IPS-15b (cell line): ENCODE measurements around the gene PPP1R3G.

Source experiments
- H3K27me3 ChIP-seq: one replicate; pipeline ENCODE4 v1.6.1; 2013; ENCODE audit warnings: low read length; ENCODE audit not compliant: control insufficient read depth, insufficient read depth
- H3K36me3 ChIP-seq: one replicate; pipeline ENCODE4 v1.6.1; 2013; ENCODE audit warnings: low read length; ENCODE audit not compliant: control insufficient read depth, insufficient read depth
- H3K4me1 ChIP-seq: one replicate; pipeline ENCODE4 v1.6.1; 2013; ENCODE audit warnings: mild to moderate bottlenecking, low read length; ENCODE audit not compliant: control insufficient read depth, insufficient read depth
- H3K4me3 ChIP-seq: one replicate; pipeline ENCODE4 v1.5.1; 2013; ENCODE audit warnings: low read depth, low read length
- H3K9ac ChIP-seq: one replicate; pipeline ENCODE4 v1.6.1; 2013; ENCODE audit warnings: low read depth, mild to moderate bottlenecking, low read length
- H3K9me3 ChIP-seq: one replicate; pipeline ENCODE4 v1.6.1; 2013; ENCODE audit warnings: mild to moderate bottlenecking, low read length; ENCODE audit not compliant: control insufficient read depth, insufficient read depth

PPP1R3G gene

DNA sequence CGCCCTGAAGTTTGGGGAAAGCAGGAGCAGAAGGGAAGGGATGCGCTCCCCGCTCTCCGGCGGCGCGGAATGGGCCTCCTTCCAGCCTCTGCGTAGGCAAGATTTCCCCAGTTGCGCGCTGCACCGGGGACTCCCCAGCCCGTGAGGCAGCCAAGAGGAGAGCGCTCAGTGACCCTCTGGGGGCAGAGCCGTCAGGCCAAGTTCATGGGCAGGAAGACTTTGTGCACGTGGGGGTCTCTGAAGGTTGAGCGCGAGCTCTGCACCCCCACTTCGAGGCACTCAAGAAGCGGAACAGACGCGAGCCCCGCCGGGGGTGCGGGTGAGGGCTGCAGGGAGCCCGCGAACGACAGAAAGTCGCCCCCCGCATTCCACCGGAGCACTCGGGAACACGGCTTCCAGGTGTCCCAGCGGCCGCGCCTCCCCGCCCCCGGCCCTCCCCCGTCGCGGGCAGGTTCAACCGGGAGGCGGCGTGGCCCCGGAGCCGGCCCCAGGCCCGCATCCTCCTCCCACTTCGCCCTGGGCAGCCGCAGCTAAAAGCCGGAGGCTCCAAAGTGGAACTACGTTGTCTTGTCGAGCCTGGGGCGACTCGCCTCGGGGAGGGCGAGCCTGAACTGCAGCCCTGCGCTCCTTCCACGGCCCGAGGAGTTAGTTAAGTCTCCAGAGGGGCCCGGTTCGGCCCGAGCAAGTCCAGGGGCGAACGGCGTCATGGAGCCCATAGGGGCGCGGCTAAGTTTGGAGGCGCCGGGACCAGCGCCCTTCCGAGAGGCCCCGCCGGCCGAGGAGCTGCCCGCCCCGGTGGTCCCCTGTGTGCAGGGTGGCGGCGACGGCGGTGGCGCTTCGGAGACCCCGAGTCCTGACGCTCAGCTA, at the start of gene PPP1R3G:
Gene PPP1R3G, plus strand, starts transcription at position 561 of the 867 bp plus-strand sequence. Its CDS starts 145 bp downstream, at position 706.
- peaks cover 53% of the 10 kb centered on the region for H3K27me3 ChIP-seq
- no peak within 1 kb of the TSS for H3K9ac ChIP-seq
- no peaks in the 10 kb centered on the region for H3K4me1 ChIP-seq

DNA sequence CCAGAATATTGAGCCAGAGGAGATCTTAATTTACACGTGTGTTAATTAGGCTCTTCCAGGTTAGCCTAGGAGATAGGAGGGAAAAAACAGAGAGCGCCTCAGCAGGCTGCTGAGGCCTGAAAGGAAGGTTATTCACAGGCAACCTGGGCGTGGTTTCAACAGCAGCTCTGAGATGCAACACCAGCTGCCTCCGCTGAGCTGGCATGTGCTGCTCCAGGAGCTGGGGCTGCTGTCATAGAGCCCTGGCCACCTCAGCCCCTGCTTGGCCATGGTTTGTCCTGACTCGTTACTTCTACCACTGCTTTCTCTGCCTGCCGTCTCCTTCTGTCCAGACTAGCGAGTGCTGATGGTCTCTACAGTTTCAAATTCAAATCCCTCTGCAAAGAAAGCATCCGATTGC, 48.9 kb upstream of the PPP1R3G start:
- Histone ChIP-seq H3K36me3 (no peaks in the 10 kb centered on the region), H3K9ac (no peak overlapping the region), H3K4me1 (peaks cover 14% of the 10 kb centered on the region), H3K27me3 (peaks cover 10% of the 10 kb centered on the region), H3K4me3 (no peak overlapping the region), H3K9me3 (no peaks in the 10 kb centered on the region)

More for the DNA sequence above, at the start of gene PPP1R3G:
- Histone ChIP-seq H3K36me3 (no peaks in the 10 kb centered on the region), H3K4me3 (peak within 1 kb of the TSS; percentile 52), H3K9me3 (no peaks in the 10 kb centered on the region)

DNA sequence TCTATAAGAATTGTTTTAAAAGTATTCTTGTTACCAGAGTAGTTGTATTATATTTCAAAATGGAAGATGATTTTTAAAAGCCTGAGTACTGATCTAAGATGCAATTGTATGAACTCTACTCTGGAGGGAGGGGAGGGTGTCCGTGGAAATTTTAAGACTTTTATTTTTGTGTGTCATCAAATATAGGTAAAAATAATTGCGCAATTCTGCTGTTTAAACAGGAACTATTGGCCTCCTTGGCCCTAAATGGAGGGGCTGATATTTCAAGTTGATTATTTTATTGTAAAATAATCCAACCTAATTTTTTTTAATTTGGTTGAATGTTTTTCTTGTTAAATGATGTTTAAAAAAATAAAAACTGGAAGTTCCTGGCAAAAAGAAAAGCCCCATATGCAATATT, 43.2 kb upstream of the PPP1R3G start:
- Histone ChIP-seq H3K9me3 (no peaks in the 10 kb centered on the region), H3K36me3 (no peaks in the 10 kb centered on the region), H3K4me1 (no peaks in the 10 kb centered on the region), H3K9ac (no peak overlapping the region), H3K4me3 (no peak overlapping the region), H3K27me3 (no peaks in the 10 kb centered on the region)

DNA sequence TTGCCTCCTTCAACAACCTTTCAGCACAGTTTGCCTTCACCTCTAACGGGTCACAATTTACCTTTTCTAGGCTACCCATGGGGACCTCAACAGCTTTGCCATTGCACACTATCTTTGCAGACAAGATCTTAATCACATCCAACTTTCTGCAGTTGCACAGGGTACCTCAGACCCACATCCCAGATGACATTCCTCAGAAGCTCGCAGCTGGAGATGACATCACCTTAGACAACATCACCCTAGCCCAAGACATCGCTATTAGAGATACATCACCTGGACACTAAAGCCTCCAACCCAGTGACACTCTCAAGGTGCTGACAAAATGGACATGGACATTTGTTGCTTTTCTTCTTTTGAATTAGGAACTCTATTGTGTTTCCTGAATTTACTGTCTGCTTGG, 42.7 kb upstream of the PPP1R3G start:
- Histone ChIP-seq H3K9ac (no peak overlapping the region), H3K36me3 (no peaks in the 10 kb centered on the region), H3K4me3 (no peak overlapping the region), H3K4me1 (no peaks in the 10 kb centered on the region), H3K9me3 (no peaks in the 10 kb centered on the region), H3K27me3 (no peaks in the 10 kb centered on the region)

DNA sequence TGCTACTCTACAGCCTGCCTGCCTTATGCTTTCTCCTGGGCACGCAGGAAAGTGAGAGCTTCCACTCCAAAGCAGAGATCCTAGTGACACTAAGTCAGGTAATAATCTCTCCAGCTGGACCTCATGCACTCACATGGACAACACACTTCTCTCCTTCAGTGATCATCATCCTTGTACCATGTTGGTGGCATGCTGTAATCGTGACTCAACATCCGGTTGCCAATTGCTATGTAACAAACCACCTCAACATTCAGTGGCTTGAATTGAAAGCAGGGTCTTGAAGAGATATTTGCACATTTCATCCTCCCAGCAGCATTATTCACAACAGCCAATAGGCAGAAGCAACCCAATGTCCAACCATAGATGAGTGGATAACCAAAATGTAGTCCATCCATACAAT, 40.3 kb upstream of the PPP1R3G start:
- Histone ChIP-seq H3K9me3 (no peaks in the 10 kb centered on the region), H3K27me3 (no peaks in the 10 kb centered on the region), H3K4me1 (no peaks in the 10 kb centered on the region), H3K4me3 (no peak overlapping the region), H3K9ac (no peak overlapping the region), H3K36me3 (no peaks in the 10 kb centered on the region)

DNA sequence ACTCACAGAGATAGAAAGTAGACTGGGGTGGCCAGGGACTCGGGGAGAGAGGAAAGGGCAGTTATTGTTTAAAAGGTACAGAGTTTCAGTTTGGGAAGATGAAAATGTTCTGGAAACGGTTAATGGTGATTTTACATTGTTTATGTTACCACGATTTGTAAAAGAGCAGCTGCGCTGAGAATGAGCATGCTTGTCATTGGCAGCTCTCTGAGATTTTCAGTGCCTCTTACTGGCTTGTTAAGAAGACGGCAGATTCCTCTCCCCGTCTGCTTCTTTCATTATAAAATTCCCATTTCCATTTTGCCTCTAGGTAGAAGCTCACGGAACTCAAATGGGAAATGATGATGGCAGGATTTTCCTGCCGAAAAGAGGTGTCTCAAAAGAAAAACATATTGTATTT, 39.7 kb upstream of the PPP1R3G start:
- H3K27me3 ChIP-seq = no peaks in the 10 kb centered on the region
- H3K36me3 ChIP-seq = no peaks in the 10 kb centered on the region
- H3K9ac ChIP-seq = no peak overlapping the region
- no peaks in the 10 kb centered on the region for H3K9me3 ChIP-seq
- no peaks in the 10 kb centered on the region for H3K4me1 ChIP-seq
- no peak overlapping the region for H3K4me3 ChIP-seq

DNA sequence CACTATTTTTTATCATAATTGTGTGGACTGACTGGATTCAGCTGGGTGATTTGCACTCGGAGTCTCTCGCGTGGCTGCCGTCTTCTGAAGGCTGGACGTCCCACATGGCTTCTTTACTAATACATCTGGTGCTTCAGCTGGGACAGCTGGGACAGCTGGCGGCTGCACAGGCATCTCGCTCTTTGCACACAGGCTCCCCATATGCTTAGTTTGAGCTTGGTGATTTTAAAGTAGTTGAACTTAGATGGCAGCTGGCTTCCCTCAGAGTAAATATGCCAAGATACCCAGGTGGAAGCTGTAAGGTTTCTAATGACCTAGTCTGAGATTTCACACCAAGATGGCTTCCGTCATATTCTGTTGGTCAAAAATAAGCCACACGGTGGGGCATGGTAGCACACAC, 38.7 kb upstream of the PPP1R3G start:
- Histone ChIP-seq H3K4me3 (no peak overlapping the region), H3K9me3 (no peaks in the 10 kb centered on the region), H3K36me3 (no peaks in the 10 kb centered on the region), H3K27me3 (no peaks in the 10 kb centered on the region), H3K9ac (no peak overlapping the region), H3K4me1 (no peaks in the 10 kb centered on the region)

DNA sequence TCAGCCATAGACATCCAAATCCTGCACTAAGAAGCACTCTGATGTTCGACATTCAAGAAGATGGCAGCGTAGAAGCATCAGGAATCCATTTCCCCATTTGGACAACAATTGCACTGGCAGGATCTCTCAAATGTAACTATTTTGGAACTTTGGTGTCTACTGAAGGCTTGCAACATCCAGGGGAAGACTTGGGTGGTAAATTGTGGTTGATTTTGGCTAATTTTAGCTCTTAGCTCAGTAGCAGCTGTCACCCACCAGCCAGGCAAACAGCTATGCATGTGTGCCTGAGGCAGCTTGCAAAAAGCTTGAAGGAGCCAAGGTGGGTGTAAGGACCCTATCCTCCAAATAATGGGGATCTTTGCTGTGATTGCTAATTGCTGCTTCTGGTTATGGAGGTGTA, 35.1 kb upstream of the PPP1R3G start:
- Histone ChIP-seq H3K36me3 (no peaks in the 10 kb centered on the region), H3K9ac (no peak overlapping the region), H3K9me3 (no peaks in the 10 kb centered on the region), H3K4me3 (no peak overlapping the region), H3K27me3 (no peaks in the 10 kb centered on the region), H3K4me1 (no peaks in the 10 kb centered on the region)

DNA sequence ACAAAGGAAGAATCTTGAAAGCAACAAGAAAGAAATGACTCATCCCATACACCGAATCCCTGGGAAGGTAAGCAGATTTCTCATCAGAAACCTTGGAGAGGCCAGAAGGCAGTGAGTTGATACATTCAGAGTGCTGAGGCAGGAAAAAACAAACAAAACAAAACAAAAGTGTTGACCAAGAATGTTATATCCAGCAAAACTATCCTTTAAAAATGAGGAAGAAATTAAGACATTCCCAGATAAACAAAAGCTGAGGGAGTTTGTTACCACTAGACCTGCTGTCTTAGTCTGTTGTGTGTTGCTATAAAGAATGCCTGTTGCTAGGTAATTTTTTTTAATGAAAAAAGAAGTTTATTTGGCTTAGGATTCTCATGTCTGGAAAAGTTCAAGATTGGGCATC, 33.7 kb upstream of the PPP1R3G start:
- Histone ChIP-seq H3K9me3 (no peaks in the 10 kb centered on the region), H3K27me3 (no peaks in the 10 kb centered on the region), H3K4me3 (no peak overlapping the region), H3K36me3 (no peaks in the 10 kb centered on the region), H3K9ac (no peak overlapping the region), H3K4me1 (no peaks in the 10 kb centered on the region)

DNA sequence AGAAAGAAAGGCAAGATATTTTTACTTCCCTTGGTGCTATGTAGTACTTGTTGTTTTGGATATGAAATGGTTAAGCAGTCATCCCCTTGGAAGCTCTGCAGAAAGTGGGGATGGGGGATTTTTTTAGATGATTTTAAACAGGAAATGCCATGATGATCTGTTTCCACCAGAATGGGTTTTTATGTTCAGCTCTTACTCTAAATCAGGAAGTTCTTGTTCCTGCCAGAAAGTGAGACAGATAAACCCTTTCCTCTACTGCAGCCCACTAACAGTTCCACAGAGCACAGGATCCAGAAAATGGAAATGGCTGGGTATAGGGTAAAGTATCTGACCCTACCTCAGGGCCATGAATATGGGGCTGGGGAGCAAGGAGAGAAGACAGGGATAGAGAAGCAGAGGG, 32.1 kb upstream of the PPP1R3G start:
- no peak overlapping the region for H3K4me3 ChIP-seq
- no peak overlapping the region for H3K9ac ChIP-seq

DNA sequence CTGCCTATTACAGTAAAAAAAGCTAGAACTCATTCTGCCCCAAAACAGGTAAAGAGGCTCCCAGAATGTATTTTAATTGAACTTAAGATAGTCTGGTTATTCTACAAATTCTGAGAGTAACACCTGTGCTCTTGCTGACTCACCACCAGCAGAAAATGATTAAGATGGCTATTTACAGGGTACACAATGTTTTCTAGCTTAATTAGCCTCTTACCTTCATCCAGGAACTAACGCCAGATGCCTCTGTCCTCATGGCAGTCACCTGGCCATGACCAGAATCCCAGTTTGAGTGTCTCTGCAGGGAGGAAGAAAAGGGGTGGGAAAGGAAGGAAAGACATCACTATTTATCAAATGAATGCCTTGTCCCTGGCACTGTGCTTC, 31.3 kb upstream of the PPP1R3G start:
- H3K4me3 ChIP-seq = no peak overlapping the region
- peaks cover 2% of the 10 kb centered on the region for H3K4me1 ChIP-seq
- no peaks in the 10 kb centered on the region for H3K9me3 ChIP-seq
- H3K9ac ChIP-seq = no peak overlapping the region
- no peaks in the 10 kb centered on the region for H3K36me3 ChIP-seq
- no peaks in the 10 kb centered on the region for H3K27me3 ChIP-seq

More for the DNA sequence above, 32.1 kb upstream of the PPP1R3G start:
- H3K4me1 ChIP-seq = peaks cover 2% of the 10 kb centered on the region
- no peaks in the 10 kb centered on the region for H3K9me3 ChIP-seq
- no peaks in the 10 kb centered on the region for H3K27me3 ChIP-seq
- no peaks in the 10 kb centered on the region for H3K36me3 ChIP-seq

DNA sequence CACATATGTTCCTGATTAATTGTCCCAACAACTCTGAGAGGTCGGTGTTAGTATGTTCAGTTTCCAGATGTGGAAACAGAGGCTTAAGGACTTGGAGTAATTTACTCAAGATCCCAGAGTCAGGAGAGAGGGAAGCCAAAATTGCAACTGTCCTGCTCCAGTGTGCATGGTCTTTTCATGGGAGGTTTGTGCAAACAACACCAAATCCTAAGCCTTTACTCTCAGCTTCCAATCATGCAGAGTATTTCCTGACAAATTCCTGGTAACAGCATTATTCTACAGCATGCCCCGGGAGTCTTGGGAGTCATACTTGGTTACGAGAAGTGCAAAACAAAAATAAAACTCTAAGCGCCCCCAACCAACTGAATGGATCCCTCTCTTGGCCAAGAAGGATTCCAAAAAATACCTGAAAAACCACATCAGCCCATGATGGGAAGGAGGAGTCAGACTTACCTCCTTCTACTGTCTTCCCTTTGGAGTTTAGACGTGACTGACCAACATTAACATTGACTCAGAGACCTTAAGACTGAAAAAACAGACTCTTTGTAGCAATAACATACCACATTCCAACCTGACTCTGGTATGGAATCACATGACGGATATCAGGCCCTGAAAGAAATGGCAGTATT, 30.8 kb upstream of the PPP1R3G start:
- Histone ChIP-seq H3K27me3 (no peaks in the 10 kb centered on the region), H3K9me3 (no peaks in the 10 kb centered on the region), H3K36me3 (no peaks in the 10 kb centered on the region), H3K9ac (no peak overlapping the region), H3K4me1 (peaks cover 2% of the 10 kb centered on the region), H3K4me3 (no peak overlapping the region)
